ENCODE data around the gene SUPT4H1. TPM values are rescaled to one million over a fixed set of nuclear protein-coding genes. Genes with fewer than 3 reads are reported as not detected.

SUPT4H1 gene
- total and polyA plus RNA-seq, 2 of the 4 experiments (the other 2 are of a cell fraction), result 51.6 to 129 TPM

- CTCF ChIA-PET, result interaction anchor here (0.6 to 1.6 kb wide), 3 partner anchors 45 to 190 kb away, joined by 3 to 9 read pairs (median 6); partner anchors contain the start of gene RNF43
- POLR2A ChIA-PET (ENCODE audit: unreplicated experiment), result no interaction called here
- in situ Hi-C loops (cut with MboI; ENCODE audit: low sequenced_read_pairs), result no loop called here
These were observed 10.5 kb upstream of the SUPT4H1 start for GRCh38 chr17:58362368-58363014.

More at GRCh38 chr17:58362368-58363014, 10.5 kb upstream of the SUPT4H1 start:
- H3K4ac ChIP-seq (ENCODE audit: low read depth, low read length), result no peak overlapping the region
- no peak overlapping the region for H3K14ac ChIP-seq (replicated peaks; ENCODE audit: low read depth, low read length)
- 80% methylated on average over 1 of the region's 16 CpGs; no CpG with 5 or more reads in 1 of the 2 experiments for WGBS, 2 experiments (ENCODE audit: extremely low coverage in 2 of 2, insufficient read length in 1 of 2)
- H2BK120ac ChIP-seq (ENCODE audit: low read depth, low read length), result no peak overlapping the region
- H2BK15ac ChIP-seq (ENCODE audit: low read depth, low read length), result no peak overlapping the region
- no peaks in the 10 kb centered on the region for H3K4me1 ChIP-seq (ENCODE audit: control insufficient read depth, insufficient read depth, low read length)
- H2AK9ac ChIP-seq (replicated peaks; ENCODE audit: low read depth, low read length, poor library complexity), result no peak overlapping the region
- intact Hi-C loops (cut with micrococcal nuclease) (no loop called here), dilution Hi-C loops (cut with HindIII; ENCODE audit: low sequenced_read_pairs, unreplicated experiment) (no loop called here)
- peaks cover 25% of the 10 kb centered on the region for H3K27me3 ChIP-seq (ENCODE audit: control insufficient read depth, insufficient read depth, low read length)
- no peaks in the 10 kb centered on the region for H3K79me1 ChIP-seq (ENCODE audit: low read depth in 1 of 2, low read length in 2 of 2)
- no peak overlapping the region for H4K5ac ChIP-seq (ENCODE audit: low read depth, low read length)
- no peak for ATAC-seq (ENCODE audit: low read depth)
- no peak overlapping the region for H3K4me2 ChIP-seq (ENCODE audit: low read depth, low read length)
- no peaks in the 10 kb centered on the region for H4K20me1 ChIP-seq (ENCODE audit: insufficient read depth, low read length)
- no peak overlapping the region for H2BK5ac ChIP-seq (ENCODE audit: low read depth, low read length, poor library complexity, severe bottlenecking)
- no peak overlapping the region for H3K27ac ChIP-seq (ENCODE audit: insufficient read depth, low read length)
- no peak overlapping the region for H3K56ac ChIP-seq (ENCODE audit: extremely low read depth, insufficient read depth, low read length)
- H3K23ac ChIP-seq (ENCODE audit: low read depth, low read length), result no peak overlapping the region
- no peak overlapping the region for H3K4me3 ChIP-seq (ENCODE audit: insufficient read depth, low read depth, low read length)
- no peak overlapping the region for H2AK5ac ChIP-seq (ENCODE audit: low read depth, low read length)
- BruUV-seq (replicated peaks), result no TSS peak
- no peak overlapping the region for H3K18ac ChIP-seq (ENCODE audit: low read depth, low read length)
- H3K9ac ChIP-seq (ENCODE audit: low read depth, low read length), result no peak overlapping the region
- H3K9me3 ChIP-seq (ENCODE audit: control insufficient read depth, insufficient read depth, low read length), result no peaks in the 10 kb centered on the region
- H2BK20ac ChIP-seq (ENCODE audit: low read depth, low read length), result no peak overlapping the region
- DNase-seq, result no peak
- no peak overlapping the region for H2AFZ ChIP-seq (replicated peaks; ENCODE audit: low read length, poor library complexity)
- TF ChIP-seq ELK1 (IDR thresholded peaks at IDR 0.05; ENCODE audit: borderline replicate concordance, low read depth, low read length), result no peak
- no peak for TF ChIP-seq POLR2A (IDR thresholded peaks at IDR 0.05; ENCODE audit: low read depth, low read length)
- TF ChIP-seq RCOR1 (IDR thresholded peaks at IDR 0.05; ENCODE audit: insufficient replicate concordance, low read length), result no peak
- no peak for TF ChIP-seq RFX5 (IDR thresholded peaks at IDR 0.05; ENCODE audit: low read depth, low read length)
- no peak for TF ChIP-seq MAFK (IDR thresholded peaks at IDR 0.05; ENCODE audit: low read depth, low read length)
- TF ChIP-seq USF2 (IDR thresholded peaks at IDR 0.05; ENCODE audit: low read depth, low read length), result no peak
- TF ChIP-seq SMC3 (IDR thresholded peaks at IDR 0.05; ENCODE audit: low read depth, low read length), result no peak
- no peak for TF ChIP-seq MXI1 (IDR thresholded peaks at IDR 0.05; ENCODE audit: borderline replicate concordance, low read depth, low read length)
- no peak for TF ChIP-seq CTCF (conservative IDR thresholded peaks at IDR 0.05; ENCODE audit: low read depth, low read length)
- no peak overlapping the region for H4K8ac ChIP-seq (ENCODE audit: low read depth in 2 of 2, low read length in 2 of 2)
- H3K36me3 ChIP-seq (ENCODE audit: control insufficient read depth, insufficient read depth, low read length), result no peaks in the 10 kb centered on the region
- no peak overlapping the region for H4K91ac ChIP-seq (ENCODE audit: insufficient read depth, low read depth, low read length)
- H3K9me1 ChIP-seq (ENCODE audit: insufficient read depth, low read length), result no peaks in the 10 kb centered on the region

Measured in IMR-90 (cell line).